LoVo (cell line): ENCODE data around the gene CNGA3.
A peak's percentile ranks its signal among the peaks of the same experiment; 100 is the strongest.

Experiments
- DNase-seq: peaks from one replicate; pipeline ENCODE4 v3.0.0-alpha.2; 2016; ENCODE audit warnings: low spot score

The CNGA3 gene

DNA sequence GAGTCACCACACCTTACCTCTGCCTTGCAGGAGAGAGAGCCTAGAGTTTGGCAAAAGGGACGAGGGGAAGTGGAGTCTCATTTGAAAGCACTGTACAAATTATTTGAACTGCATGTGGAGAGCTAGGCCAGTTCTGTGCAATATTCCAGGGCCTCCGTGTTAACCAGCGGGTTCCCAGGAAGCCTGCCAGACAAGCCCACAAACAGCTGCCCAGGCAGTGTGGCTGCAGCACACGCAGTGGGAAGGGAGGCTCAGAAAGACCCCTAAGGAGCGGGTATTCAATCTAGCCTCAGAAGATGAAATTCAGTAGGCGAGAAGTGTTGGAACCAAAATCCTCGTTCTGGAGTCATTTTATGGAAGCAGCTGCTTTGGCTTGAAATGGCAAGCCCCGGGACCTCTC is 30.7 kb downstream of the CNGA3 start:
- no peak for DNase-seq

DNA sequence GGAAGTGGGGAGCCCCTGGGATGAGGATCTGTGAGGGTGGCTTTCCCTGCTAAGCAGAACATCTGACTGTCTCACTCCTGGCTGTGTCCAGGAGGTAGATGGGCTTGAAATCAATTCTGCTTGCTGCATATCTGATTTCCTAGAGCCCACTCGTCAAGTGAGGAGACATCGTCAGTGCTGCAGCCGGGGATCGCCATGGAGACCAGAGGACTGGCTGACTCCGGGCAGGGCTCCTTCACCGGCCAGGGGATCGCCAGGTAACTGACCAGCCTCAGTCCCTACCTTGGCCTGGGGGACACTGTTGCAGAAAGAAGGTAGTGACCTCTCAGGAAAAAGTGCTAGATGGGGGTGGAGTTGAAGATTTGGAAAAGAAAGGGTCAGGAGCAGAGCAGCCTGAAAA is 31.3 kb downstream of the CNGA3 start:
- no peak for DNase-seq

DNA sequence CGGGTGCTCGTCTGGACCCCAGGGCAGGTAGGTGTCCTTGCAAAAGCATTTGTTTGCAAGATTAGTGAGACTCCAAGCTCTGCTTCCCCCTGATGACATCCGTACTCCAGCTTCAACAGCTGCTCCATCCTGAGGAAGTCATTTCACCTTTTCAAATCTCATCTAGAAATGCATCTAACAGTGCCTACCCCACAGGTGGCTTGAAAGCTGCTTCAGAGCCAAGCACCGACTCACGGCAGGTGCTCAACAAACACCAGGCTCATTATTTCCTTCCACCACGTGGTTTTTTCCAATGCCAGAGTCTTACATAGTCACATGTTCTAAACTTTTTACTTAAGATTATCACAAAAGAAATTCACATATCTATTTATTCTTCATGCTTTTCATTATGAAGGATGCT is 31.9 kb downstream of the CNGA3 start:
- DNase-seq = no peak

- DNase-seq = no peak
Measured at GRCh38 chr2:98378901-98379300, 32.6 kb downstream of the CNGA3 start.

- DNase-seq = no peak
Measured at GRCh38 chr2:98379311-98380202, 33.3 kb downstream of the CNGA3 start.

- no peak for DNase-seq
Measured at GRCh38 chr2:98380203-98380535, 33.9 kb downstream of the CNGA3 start.

GRCh38 chr2:98381494-98381893 is 35.2 kb downstream of the CNGA3 start:
- DNase-seq = no peak

GRCh38 chr2:98382086-98382485 is 35.8 kb downstream of the CNGA3 start:
- no peak for DNase-seq

DNA sequence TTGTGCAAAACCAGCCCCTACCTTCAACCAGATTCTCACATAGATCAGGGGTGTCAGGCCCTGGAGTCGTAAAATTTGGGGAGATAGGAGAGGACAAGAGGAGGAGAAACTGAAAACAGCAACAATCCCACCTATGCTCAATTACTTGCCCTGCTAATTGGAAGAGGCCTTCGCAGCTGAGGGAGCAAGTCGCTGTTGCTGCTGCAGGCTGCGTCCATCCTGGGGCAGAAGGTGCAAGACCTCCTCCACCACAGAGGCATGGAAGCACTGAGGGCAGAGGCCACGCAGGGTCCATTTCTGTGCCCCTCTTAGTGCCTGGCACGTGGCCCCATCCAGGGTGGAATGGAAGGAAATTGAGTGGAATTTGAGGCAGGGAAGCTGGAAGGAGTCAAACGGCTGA is 36.5 kb downstream of the CNGA3 start:
- no peak for DNase-seq

GRCh38 chr2:98383166-98383565 is 36.9 kb downstream of the CNGA3 start:
- no peak for DNase-seq

DNA sequence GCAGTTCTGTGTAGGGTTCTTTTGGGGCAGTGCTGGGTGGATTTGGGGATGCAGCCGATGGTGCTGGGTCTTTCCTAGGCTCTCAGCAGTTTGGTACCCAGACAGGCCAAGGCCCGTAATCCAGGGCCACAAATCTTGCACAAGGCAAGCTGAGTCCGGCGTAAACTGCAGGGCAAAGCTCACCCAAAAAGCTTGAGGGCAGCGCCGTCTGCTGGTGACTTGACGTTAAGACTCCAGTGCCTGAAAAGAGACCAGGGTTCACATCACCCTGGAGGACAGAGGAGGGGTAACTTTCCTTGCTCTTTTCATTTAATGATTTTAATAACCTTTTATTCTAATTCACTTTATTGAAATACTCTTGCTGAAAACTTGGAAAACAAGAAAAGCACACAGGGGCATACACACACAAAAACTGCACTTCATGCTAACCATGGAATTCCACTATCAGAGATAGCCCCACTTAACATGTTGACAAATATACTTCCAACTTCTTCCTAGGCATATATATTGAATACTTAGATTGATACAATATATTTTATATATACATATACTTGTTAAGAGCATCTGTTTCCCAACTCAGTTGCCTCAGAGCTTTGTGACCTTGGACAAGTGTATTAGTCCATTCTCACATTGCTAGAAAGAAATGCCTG is 38.9 kb downstream of the CNGA3 start:
- DNase-seq = peak; percentile 68

GRCh38 chr2:98387478-98387877 is 41.2 kb downstream of the CNGA3 start:
- DNase-seq = no peak

DNA sequence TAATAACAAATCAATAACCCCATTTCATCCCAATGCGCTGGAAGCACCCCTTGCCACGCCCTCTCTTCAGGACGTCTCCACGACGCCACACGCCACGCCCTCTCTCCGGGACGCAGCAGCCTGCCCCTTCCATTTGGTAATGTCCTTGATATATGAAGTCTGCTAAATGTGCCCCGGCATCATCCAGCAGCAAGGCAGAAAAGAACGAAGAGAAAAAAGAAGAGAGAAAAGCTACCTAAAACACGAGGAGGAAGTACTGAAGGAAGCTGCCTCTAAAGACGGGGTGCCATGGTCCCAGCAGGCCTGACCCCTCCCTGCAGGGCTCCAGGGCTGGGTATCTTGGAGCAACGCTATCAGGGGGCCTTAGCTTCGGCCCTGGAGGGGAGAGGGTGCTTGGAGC is 41.8 kb downstream of the CNGA3 start:
- no peak for DNase-seq

DNA sequence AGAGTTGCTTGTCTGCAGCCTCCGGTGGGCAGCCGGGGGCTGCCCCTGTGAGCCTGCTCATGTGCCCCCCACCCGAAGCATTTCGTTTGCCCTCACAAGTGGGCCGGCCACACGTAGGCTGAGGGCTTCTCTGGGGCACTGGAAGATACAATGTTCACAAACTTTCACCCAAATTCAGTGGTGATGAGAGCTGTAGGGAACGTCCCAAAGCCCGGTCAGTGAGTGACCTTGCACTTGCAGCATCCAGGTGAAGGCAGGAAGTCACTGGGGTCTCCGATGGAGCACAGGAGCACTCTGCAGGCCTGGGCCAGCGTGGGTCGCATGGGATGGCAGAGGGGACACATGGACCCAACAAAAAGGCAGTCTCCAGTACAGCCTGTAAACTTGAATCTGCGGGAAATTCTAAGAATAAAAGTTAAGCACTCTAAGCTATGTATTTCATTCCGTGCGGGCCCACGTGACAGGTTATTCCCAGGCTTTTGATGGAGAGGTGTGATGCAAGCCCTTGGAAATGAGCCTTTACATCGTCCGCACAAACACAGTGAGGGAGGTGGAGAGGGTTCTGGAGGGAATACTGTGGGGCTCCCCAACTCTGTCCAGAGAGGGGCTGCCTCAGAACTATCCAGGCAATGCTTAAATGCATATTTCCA is 42.5 kb downstream of the CNGA3 start:
- DNase-seq = no peak

GRCh38 chr2:98389251-98389605 is 43.0 kb downstream of the CNGA3 start:
- no peak for DNase-seq

DNA sequence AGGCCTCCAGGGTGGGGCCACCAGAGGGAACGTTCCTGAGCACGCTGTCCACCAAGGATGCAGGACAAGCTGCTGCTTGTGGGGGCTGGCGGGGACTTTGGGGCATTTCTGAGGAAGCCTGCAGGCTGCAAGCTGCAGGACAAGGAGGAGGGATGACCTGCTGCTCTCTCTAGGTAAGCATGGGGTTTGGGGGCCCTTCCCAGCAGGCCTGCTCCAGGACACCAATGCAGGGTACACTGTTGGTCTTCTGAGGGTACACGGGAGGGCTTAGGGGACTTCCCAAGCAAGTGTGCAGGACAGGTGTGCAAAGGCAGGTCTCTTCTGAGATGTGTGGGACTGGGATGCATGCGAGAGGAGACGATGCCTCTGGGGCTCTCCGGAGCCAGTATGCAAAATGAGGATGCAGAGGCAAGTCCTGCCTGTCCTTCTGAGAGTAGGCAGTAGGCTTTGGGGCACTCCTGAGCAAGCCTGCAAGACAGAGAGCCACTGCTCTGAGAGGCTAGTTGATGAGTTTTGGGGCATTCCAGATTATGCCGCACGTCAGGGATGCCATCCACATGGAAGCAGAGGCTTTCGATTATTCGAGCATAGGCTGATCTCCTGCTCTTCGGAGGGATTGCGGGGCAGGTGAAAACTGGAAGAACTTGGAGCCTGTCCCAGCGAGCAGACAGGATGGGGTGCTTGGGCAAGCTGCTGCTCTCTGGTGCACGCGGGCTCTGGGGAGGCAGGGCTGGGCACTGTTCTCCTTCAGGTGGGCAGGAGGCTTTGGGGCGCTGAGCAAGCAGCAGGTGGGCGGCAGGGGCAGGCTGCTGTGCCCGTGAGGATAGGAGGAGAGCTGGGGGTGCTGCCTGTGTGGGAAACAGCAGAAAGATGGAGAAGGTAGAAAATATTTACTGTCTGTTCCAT is 44.6 kb downstream of the CNGA3 start:
- no peak for DNase-seq

GRCh38 chr2:98391581-98392270 is 45.5 kb downstream of the CNGA3 start:
- DNase-seq = no peak

DNA sequence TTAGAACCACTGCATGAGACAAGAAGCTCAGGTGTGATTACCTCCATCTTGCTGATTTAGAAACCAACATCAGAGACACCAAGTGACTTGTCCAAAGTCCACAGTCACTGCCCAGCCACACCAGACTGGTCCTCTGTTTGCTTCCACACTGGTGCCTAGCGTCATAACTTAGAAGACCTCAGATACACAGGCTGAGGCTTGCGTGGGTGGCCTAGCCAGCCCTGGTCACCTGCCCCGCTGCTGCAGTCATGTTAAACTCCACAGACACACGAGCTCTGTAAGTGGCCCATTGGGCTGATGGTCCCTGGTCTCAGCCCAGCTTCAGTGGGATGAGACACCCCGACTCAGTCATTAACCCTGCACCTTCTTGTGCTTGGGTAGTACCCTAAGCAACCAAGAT is 47.1 kb downstream of the CNGA3 start:
- no peak for DNase-seq

- no peak for DNase-seq
Measured at GRCh38 chr2:98394595-98395153, 48.4 kb downstream of the CNGA3 start.

GRCh38 chr2:98395977-98396376 is 49.7 kb downstream of the CNGA3 start:
- no peak for DNase-seq

GRCh38 chr2:98396745-98397355 is 50.6 kb downstream of the CNGA3 start:
- DNase-seq = no peak
